MM.1S (cell line): ENCODE data around the gene VPS26B.

Experiments used
- CTCF ChIP-seq: fragments of 300-600 bp; sonication (generic); IDR thresholded peaks from 2 replicates; pipeline ENCODE4 v1.5.1; 2016; ENCODE audit warnings: antibody characterized with exemption, low read length, mixed read lengths
- EZH2 ChIP-seq: fragments of 300-600 bp; sonication (generic); optimal IDR thresholded peaks from 2 replicates; pipeline ENCODE3; 2017; ENCODE audit warnings: low read depth, mild to moderate bottlenecking, antibody characterized with exemption, low read length, mixed read lengths
- EZH2phosphoT487 ChIP-seq: fragments of 300-600 bp; sonication (generic); IDR thresholded peaks from 2 replicates; pipeline ENCODE4 v1.6.1; 2018; ENCODE audit warnings: antibody characterized with exemption, low read length

GRCh38 chr11:134215836-134216235, 8.6 kb upstream of the VPS26B start:
- no peak for TF ChIP-seq EZH2
- TF ChIP-seq CTCF: no peak
- TF ChIP-seq EZH2phosphoT487: no peak
